ENCODE measurements around the gene MAN2B1.
"Not testable (repeated sequence)": the region's sequence is repeated elsewhere in the genome, so short reads cannot be mapped to it uniquely, and the experiment has no call there.

MAN2B1 gene

DNA sequence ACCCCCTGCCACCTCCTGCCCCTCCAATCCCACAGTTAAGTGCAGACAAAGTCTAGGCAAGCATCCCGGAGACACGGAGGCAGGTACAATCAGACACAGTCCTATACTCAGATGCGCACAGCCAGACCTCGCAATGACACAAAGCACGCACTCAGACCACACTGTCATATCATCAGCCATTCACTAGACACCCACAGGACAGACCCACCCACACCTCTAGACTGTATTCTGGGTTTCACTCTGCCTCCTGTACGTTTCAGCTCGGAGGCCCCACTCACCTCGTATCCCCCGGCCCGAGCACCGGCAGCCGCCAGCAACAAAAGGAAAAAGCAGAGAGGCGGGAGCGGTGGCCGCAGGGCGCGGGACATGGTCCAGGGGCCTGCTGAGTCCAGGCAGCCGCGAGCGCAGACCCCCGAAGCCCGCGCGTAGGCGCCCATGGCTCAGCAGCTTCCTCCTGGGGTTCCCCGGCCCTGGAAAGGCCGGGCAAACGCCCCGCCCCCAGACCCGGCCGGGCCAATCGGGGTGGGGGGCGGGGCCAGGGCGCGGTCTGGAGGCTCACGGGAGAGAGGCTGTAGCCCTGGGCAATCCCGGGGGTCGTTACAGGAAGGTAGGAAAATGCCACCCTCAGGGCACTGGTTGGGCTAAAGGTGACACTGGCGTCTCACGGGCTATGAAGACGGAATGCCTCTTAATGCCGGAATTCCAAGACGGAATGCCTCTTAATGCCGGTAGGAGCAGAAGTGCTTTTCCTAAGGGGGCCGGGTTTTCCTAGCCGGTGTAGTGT is at the start of gene MAN2B1, which contains the start of gene WDR83:
Gene MAN2B1 (minus strand): TSS at position 478 of the 784 bp plus-strand sequence. CDS start 41 bp downstream, at position 437.
Gene WDR83 (plus strand): TSS at position 543 of the 784 bp plus-strand sequence. CDS start 2,984 bp downstream, outside the sequence.
- peak; percentile 49 for DNase-seq

DNA sequence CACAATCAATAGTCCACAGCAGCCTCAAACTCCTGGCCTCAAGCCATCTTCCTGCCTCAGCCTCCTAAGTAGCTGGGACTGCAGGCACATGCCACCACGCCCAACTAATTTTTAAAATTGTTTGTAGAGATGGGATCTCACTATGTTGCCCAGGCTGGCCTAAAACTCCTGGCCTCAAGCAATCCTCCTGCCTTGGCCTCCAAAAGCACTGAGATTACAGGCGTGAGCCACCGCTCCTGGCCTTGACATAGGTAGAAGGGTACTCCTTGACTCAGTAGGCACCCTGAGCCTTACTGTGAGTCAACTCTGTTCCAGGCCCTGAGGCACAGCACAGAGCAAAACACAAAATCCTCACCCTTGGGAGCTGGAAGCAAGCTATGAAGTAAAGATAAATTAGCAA is 49.4 kb upstream of the MAN2B1 start:
- no peak for DNase-seq

DNA sequence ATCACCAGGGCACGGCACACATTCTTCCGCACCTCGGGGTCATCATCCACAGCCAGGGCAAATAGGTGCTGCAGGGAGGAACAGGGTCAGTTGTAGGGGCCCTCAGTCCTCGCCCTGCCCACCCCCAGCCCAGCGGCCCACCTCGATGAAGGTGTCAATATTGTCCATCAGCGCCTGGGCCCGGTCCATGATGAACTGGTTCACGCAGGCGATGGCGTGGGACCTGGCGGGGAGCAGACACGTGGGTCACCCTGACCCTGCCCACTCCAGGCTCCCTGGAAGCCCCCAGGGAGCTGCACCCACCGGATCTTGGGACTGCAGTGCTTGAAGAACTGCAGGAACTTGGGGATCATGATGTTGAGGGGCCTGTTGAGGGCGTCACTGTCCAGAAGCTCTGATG is 48.6 kb upstream of the MAN2B1 start:
- no peak for DNase-seq

DNA sequence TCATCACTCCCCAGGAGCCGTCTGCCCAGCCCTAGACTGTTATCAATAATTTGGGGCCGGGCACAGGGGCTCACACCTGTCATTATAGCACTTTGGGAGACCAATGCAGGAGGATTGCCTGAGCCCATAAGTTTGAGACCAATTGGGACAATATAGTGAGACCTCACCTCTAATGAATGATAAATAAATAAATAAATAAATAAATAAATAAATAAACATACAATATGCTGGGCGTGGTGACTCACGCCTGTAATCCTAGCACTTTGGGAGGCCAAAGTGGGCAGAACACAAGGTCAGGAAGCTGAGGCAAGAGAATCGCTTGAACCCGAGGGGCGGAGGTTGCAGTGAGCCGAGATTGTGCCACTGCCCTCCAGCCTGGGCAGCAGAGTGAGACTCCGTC is 46.8 kb upstream of the MAN2B1 start:
- DNase-seq = not testable (repeated sequence)

DNA sequence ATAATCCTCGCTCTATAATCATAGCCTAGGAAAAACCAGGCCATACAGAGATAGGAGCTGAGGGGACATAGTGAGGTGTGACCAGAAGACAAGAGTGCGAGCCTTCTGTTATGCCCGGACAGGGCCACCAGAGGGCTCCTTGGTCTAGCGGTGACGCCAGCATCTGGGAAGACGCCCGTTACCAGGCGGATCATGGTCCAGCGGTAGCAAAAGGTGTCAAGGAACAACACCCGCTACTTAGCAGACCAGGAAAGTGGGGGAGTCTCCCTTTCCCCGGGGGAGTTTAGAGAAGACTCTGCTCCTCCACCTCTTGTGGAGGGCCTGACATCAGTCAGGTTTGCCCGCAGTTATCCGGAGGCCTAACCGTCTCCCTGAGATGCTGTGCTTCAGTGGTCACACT is 45.5 kb upstream of the MAN2B1 start:
- DNase-seq = not testable (repeated sequence)

DNA sequence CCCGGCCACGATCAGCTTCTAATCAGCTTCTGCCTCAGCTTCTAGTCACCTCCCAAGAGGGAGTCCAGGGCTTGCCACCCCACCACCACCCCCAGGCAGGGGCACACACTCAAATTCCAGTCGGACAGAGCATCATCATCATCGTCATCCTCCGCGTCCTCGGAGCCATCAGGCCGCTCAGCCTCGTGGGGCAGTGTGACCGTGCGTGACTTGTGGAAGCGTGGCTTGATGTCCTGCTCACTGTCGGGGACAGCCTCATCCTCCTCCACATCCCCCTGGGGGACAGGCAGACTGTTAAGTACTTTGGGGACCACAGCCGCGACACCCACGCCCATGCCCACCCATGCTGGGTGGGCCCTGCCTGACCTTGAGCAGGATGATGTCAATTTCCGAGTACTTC is 44.6 kb upstream of the MAN2B1 start:
- no peak for DNase-seq

DNA sequence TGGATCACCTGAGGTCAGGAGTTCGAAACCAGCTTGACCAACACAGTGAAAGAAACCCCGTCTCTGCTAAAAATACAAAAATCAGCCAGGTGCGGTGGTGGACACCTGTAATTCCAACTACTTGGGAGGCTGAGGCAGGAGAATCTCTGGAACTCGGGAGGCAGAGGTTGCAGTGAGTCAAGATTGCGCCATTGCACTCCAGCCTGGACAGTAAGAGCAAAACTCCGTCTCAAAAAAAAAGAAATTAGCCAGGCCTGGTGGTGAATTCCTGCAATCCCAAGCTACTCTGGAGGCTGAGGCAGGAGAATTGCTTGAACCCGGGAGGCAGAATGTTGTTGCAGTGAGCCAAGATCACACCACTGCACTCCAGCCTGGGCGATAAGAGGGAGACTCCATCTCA is 42.1 kb upstream of the MAN2B1 start:
- DNase-seq = no peak

DNA sequence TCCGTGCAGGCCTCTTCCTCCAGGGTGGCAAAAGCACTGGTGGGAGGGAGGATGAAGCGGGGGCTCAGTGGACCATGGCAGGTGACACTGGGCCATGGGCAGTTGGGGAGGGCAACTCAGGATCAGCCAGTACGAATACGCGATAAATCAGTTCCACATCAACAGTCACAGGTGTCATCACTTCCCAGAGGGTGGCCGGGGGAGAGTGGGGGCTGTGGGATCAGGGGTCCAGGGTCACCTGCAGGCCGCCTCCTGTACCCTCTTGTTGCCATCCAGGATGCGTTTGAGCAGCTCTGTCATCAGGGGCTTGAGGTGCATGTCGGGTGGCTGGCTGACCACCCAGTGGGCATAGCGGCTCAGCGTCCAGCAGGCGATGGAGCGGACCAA is 39.8 kb upstream of the MAN2B1 start:
- no peak for DNase-seq

DNA sequence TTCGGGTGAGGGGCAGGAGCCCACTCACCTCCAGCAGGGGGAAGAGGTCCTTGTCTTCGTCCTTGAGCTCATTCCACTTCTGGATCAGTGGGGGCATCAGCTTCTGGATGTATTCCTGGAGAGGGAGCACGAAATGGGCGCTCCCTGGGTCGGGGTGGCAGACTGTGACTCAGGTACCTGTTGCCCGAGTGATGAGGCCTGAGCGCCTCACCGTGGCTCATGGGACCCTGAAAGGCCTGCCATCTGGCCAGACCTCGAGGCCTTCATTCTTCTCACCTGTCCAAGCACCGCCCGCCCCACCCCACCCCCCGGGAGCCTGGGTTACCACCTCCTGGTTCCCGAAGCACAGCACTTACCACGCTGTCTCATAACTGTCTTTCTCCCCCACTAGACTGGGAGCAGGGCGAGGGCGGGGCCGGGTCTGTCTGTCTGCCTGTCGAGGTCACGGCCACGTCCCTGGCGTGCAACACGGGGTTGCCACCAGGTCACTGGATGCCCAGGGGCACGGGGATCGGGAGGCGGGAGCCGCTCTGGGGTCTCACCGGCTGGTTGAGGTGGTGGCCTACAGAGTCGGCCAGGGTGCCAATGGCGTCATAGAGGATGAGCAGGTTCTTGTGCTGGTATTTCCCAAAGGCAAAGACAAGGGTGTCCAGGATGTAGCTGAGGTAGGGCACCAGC is 39.3 kb upstream of the MAN2B1 start:
- DNase-seq = no peak

DNA sequence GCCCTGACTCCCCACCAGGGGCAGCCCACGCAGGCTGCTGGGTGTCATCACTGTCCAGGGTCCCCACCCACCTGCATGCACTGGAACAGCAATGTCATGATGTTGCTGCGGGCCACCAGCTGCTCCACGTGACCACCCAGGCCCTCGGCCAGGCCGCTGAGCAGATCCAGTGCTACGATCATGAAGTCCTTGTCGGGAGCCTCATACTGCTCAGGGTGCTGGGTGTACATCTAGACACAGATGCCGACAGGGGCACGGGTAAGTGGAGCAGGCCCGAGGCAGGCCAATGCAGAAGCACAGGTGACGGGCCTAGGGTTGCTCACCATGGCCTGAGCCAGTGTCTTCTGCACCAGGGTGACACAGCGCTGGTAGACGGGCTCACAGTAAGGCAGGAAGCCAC is 38.6 kb upstream of the MAN2B1 start:
- no peak for DNase-seq

DNA sequence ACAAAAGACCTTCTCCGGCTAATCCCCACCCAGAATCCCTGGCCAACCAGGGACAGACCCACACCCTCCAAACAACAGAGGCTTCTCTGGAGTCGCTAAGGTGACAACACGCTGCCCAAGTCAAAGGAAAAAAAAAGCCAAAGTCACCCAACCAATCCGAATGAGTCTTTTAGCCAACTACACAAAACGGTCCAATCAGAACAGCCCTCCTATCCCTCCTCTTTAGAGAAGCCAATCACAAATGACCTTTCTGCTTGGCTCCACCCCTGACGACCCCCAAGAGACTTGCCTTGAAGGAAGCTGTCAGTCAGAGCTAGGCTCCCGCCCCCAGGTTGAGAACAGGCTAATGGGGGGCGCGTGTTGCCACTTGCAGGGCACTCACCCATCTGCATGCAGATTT is 36.5 kb upstream of the MAN2B1 start:
- peak; percentile 24 for DNase-seq

DNA sequence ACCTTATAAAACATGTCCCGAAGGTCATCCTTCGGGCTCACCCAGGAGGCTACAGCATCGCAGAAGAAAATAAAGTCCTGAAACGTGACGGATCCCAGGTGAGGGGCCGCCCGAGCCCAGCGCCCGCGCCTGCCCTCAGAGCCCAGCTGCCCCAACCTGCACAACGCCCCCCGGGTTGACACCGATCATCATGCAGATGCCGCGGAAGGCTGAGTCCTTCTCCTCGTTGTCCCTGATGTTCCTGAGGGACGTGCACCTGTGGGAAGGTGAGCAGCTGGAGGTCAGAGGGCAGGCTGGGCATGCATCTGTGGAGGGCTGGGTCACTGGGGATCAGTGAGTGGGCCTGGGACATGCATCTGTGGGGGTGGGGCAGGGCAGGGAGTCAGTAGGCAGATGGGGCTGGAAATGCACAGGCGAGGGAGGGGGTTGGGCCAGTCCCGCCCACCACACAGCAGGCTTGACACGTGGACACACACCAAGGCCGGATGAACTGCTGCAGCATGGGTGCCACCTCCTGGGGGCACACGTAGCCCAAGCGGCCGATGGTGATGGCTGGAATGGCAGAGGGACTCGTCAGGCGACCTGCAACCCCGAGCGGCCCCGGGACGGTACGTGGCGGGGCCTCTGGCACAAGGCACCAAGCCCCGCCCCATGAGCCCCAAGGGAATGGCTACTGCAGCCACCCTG is 35.2 kb upstream of the MAN2B1 start:
- no peak for DNase-seq

DNA sequence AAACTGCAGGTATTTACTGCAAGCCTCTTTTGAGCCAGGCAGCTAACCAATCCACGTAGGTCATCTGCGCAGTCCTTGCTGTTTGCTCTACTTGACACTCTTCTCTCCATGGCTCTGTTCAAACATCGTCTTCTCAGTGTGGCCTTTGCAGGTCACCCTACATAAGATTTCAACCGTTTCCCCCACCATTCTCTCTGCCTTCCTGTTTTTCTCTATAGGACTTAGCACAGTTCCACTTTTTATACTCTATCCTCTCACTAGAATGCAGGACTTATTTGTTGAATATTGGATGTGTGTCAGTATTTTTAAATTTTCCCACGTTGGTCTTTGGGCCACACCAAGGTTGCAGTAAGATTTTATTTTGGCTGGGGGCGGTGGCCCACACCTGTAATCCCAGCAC is 31.6 kb upstream of the MAN2B1 start:
- DNase-seq = no peak

DNA sequence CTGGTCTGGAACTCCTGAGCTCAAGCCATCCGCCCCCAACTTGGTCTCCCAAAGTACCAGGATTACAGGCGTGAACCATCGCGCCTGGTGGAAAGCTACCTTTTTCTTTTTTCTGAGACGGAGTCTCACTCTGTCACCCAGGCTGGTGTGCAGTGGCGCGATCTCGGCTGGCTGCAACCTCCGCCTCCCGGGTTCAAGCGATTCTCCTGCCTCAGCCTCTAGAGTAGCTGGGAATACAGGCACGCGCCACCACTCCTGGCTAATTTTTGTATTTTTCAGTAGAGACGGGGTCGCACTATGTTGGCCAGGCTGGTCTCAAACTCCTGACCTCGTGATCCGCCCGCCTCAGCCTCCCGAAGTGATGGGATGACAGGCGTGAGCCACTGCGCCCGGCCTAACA is 30.9 kb upstream of the MAN2B1 start:
- DNase-seq = not testable (repeated sequence)

DNA sequence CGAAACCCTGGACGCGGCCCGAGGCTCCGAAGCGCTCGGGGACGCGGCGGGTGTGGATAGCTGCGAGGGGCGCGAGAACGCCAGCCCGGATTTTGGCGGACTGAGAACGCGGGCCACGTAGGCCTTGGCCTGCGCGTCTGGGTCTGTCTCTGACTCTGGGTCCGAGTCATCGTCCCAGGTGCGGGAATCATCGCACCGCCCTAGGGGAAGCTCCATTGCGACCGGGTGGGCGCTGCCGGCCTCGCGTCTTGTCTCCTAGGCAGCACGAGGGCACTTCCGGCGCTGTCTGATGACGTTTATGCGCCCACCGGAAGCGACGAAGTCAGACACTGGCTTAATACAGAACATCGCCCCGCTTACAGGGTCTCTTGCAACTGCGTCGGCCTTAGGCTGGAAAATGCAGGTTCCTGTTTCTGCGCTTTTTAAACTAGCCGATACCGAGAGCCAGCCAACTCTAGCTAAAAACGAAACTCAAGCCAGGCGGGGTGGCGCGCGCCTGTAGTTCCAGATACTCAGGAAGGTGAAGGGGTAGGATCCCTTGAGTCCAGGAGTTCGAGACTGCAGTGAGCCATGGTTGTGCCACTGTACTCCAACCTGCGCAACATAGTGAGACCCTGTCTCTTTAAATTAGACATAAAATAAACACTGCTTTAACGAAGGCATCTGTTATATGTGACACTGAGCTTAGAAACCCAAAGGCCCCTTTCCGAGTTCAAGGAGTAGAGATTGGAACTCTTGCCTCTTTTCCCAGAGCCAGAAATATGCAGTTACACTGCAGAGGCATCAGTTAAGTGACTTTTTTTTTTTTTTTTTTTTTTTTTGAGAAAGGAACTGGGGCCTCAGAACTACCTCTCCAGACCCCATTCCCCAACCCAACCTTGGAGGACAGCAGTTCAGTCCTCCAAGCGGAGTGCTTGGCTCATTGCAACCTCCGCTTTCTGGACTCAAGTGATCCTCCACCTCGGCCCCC is 30.1 kb upstream of the MAN2B1 start, which contains the start of gene FBXW9:
Gene FBXW9 (minus strand): TSS at position 266 of the 970 bp plus-strand sequence. CDS start 50 bp downstream, at position 216.
- DNase-seq = peak; percentile 84

DNA sequence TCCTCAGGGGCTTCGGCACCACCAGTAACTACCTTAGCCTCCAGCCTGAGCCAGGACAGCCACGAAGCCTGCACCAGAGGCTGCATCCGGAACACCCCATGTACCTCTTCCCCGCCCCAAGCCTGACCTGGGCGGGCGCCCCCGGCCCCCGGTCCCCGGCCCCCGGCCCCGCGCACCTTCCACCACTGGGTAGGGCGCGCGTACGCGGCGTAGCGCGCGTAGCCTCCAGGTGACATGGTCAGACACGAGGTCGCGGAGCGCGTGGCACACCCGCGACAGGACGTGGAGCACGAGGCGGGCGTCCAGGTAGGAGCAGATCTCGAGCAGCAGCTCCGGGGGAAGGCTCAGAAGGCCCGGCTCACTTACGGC is 29.4 kb upstream of the MAN2B1 start:
- DNase-seq = no peak

DNA sequence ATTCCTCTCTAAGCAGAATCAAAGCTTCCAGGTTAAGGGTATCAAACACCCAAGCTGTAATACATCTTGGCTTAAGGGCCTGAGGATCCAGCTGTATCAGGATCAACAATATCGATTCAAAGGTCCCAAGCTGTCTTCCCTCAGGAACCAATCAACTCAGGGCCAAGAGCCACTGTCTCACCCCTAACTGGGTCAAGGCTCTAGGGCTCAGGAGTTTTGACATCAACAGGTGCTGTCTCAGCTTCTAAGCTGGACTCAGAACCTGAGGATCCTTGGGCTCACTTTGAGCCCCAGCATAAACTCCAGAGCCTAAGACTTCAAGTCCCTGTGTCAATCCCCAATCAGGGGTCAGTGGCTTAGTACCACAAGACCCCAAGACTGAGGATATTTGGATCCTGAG is 29.0 kb upstream of the MAN2B1 start:
- no peak for DNase-seq

DNA sequence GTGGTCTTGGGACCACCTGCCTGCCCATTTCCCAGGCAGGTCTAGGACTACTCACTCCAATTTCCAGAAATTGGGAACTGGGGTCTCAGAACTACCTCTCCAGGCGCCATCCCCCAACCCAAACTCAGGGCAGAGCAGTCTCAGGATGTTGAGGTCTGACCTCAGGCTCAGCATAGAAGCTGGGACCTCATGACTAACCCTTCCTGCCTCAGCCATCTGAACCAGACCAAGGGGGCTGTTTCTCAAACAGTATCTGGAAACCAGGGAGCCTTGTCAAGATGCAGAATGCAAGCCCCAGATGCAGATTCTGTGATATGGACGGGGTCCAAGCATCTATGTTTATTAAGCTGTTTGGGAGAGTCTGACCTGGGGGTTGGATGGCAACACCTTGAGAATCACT is 28.6 kb upstream of the MAN2B1 start:
- no peak for DNase-seq

DNA sequence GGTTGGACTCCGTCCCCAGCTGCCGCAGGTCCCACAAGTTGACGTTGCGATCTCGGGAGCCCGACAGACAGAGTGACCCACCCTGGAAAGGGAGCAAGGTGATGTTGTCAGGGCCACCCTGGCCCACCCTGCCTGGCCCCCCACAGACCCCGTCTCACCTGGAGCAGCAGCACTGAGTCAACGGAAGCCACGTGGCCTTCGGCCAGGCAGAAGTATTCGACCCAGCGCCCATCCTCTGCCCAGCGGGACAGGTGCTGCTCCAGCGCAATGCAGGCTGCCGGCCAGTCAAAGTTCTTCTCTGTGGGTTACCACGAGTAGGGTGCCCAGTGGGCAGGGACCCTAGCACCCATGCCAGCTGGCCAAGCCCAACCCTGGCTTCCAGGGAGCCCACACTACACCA is 28.1 kb upstream of the MAN2B1 start:
- DNase-seq = no peak

DNA sequence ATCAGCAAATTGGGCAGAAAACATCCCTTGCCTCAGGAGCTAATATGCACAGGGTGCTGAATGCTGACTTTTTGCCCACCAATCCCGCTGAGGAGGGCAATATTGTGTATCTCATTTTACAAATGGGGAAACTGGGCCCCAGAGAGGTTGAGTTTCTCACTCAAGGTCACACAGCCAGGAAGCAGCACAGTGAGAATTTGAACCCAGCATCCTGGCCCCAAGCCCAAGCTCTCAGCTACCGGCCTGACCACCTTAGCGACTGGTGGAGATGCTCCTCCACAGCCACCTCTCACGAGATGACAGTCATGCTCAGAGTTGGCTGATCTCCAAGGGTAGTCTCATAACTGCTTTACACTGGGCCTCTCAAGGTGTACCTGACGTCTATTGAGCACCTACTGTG is 26.4 kb upstream of the MAN2B1 start:
- no peak for DNase-seq

DNA sequence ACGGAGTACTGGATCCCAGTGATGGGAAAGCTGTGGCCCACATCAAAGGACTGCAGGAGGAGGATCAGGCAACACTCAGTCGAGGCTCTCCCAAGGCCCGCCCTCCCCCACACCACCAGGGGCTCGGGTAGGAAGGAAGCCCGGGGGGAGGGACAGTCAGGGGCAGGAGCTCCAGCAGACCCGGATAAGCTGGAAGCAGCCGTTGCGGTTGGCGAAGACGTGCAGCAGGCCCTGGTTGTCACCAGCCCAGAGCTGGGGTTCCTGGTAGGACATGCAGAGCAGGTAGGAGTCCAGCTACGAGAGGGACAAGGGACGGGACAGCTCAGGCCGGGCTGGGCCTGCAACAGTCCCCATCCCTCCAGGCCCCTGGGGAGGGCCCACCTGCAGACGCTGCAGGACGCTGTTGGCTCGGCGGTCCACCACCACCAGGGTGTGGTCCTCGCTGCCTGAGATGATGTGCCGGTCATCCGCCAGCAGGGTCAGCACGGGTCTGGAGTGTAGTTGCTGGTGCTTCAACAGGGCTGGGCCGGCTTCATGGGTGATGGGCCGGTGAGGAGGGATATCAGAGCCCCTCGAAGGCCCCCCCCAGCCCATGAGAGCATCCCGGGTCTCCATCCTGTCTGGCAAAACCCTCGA is 23.2 kb upstream of the MAN2B1 start:
- no peak for DNase-seq

DNA sequence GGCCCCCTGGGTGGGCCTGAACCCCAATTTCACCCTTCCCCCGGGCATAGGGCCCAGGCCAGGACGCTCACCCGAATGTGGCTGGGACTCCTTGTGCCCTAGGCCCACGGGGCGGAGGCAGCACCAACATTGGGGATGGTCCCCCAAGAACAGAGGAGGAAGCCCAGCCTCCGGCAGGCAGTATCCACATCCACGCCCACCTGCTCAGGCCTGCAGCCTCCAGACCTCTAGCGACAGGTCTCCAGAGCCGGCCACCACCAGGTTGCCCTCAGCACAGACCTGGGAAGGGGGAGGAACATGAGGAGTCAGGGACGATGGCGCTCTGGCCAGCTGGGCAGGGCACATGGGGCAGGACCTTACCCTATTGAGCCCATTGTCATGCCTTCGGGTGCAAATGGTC is 22.5 kb upstream of the MAN2B1 start:
- no peak for DNase-seq
